Activated T-cell treated with anti-CD3 and anti-CD28 coated beads, Interleukin-2, amount 50 U/mL, for 48 hours (primary cell): ENCODE measurements around the gene CXCL17.

ENCODE experiments used
- DNase-seq, 2 experiments: peaks; one replicate each; pipeline ENCODE4 v3.0.0-alpha.2; 2020

Gene CXCL17

GRCh38 chr19:42397263-42398166, 45.2 kb downstream of the CXCL17 start:
- no peak for DNase-seq

- DNase-seq, result peak; percentile 99 to 100
Observed at GRCh38 chr19:42396381-42397262, 46.1 kb downstream of the CXCL17 start.

- DNase-seq, result no peak
Observed at GRCh38 chr19:42394751-42395150, 48.0 kb downstream of the CXCL17 start.

GRCh38 chr19:42392165-42392564, 50.6 kb downstream of the CXCL17 start:
- DNase-seq, result no peak

DNA sequence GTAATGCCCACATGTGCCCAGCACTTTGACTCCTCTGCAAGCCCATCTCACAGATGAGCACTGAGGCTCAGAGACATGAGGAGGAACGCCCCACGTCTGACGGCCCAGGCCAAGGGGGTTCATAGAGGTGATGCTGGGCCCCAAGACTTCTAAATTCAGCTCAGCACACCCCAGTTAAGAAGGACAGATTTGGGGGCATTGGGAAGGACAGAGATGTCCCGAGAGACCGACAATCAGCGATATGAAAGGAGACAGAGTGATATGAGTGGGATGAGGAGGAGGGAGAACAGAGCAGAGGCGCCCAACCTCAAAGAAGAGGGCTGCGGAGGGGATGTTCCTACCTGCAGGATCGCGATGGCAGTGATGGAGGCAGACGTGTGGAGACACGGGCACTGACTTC, 52.8 kb downstream of the CXCL17 start, which contains the start of gene CNFN:
TSS of gene CNFN (minus strand) at position 399 of the 400 bp plus-strand sequence. CDS start 1,260 bp downstream, outside the sequence.
- DNase-seq, result no peak

- no peak for DNase-seq
Observed at GRCh38 chr19:42388851-42389489, 53.8 kb downstream of the CXCL17 start.

DNA sequence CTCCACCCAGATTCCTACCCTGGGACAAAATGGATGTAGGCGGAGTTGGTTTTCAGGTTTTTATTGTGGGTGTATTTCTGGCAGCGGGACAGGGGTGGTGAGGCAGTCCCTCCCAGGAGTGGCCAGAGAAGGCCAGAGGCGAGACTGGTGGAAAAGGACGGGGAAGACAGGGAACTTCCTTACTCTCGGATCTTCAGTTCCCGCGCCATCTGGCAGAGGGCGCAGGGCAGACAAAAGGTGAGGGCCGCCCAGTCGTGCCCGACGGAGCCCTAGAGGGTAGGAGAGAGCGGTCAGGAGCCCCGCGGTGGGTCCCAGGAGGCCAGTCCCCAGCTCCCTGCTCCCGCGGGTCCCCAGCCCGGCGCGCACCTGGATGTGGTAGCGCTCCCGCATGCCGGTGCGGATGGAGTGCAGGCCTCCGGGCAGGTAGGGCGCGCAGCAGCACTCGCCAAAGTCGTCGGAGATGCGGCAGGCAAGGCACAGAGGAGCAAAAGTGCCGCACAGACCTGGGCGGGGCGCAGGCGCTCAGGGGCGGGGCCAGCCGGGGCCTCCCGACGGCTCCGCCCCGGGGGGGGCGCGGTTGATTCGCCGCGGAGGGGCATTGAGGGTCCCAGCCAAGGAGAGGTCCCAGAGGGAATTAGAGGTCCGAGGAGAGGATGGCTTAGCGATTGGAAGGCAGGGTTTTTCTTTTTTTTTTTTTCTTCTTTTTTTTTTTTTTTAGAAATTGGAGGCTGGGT, 55.6 kb downstream of the CXCL17 start:
- peak; percentile 83 to 85 for DNase-seq

GRCh38 chr19:42380155-42380554, 62.6 kb downstream of the CXCL17 start:
- no peak for DNase-seq
